Hepatocyte (in vitro differentiated cells): Measurements from ENCODE around the gene MMP20. TPM values are rescaled to one million over a fixed set of nuclear protein-coding genes. Genes with fewer than 3 reads are reported as not detected.

Experiments used
- DNase-seq: peaks from one replicate; pipeline ENCODE4 v3.0.0-alpha.2; 2016; ENCODE audit warnings: low spot score
- H2AFZ ChIP-seq: fragments of 200-600 bp; sonication (generic); 2 replicates; pipeline ENCODE4 v1.6.0; 2016; ENCODE audit warnings: antibody characterized with exemption, mild to moderate bottlenecking
- H3K27ac ChIP-seq: fragments of 200-600 bp; sonication (generic); 2 replicates; pipeline ENCODE4 v1.5.1; 2016; ENCODE audit warnings: mild to moderate bottlenecking
- H3K27me3 ChIP-seq: fragments of 200-600 bp; sonication (generic); 2 replicates; pipeline ENCODE4 v1.6.1; 2016
- H3K36me3 ChIP-seq: fragments of 200-600 bp; sonication (generic); replicated peaks from 2 replicates; pipeline ENCODE4 v1.5.1; 2016; ENCODE audit warnings: low read depth; ENCODE audit not compliant: insufficient read depth
- H3K4me1 ChIP-seq: fragments of 200-600 bp; sonication (generic); 2 replicates; pipeline ENCODE4 v1.5.1; 2016; ENCODE audit warnings: mild to moderate bottlenecking, moderate library complexity; ENCODE audit not compliant: insufficient read depth
- H3K4me2 ChIP-seq: fragments of 200-600 bp; sonication (generic); 2 replicates; pipeline ENCODE4 v1.6.0; 2016
- H3K4me3 ChIP-seq: fragments of 200-600 bp; sonication (generic); 2 replicates; pipeline ENCODE4 v1.5.1; 2016; ENCODE audit warnings: mild to moderate bottlenecking
- H3K79me2 ChIP-seq: fragments of 200-600 bp; sonication (generic); 2 replicates; pipeline ENCODE4 v1.6.0; 2017; ENCODE audit warnings: mild to moderate bottlenecking
- H3K9me2 ChIP-seq: fragments of 200-600 bp; sonication (generic); replicated peaks from 2 replicates; pipeline ENCODE4 v1.6.0; 2017; ENCODE audit warnings: mild to moderate bottlenecking; ENCODE audit not compliant: insufficient read depth
- H3K9me3 ChIP-seq: fragments of 200-600 bp; sonication (generic); 2 replicates; pipeline ENCODE4 v1.5.1; 2016; ENCODE audit warnings: low read depth, mild to moderate bottlenecking
- H4K20me1 ChIP-seq: fragments of 200-600 bp; sonication (generic); 2 replicates; pipeline ENCODE4 v1.6.0; 2016; ENCODE audit warnings: mild to moderate bottlenecking; ENCODE audit not compliant: insufficient read depth, poor library complexity, severe bottlenecking
- EZH2 ChIP-seq: fragments of 200-600 bp; sonication (generic); IDR thresholded peaks from 2 replicates; pipeline ENCODE4 v1.6.1; 2016; ENCODE audit warnings: antibody characterized with exemption, mild to moderate bottlenecking, borderline replicate concordance
- EZH2phosphoT487 ChIP-seq: fragments of 200-600 bp; sonication (generic); IDR thresholded peaks from one replicate; pipeline ENCODE4 v1.6.1; 2018; ENCODE audit warnings: antibody characterized with exemption, mild to moderate bottlenecking, low read depth, moderate library complexity; ENCODE audit not compliant: unreplicated experiment, severe bottlenecking
- WGBS: methylation state at CpG from one replicate; pipeline ENCODE4 v1.1.6; 2016; ENCODE audit warnings: low lambda C conversion rate; ENCODE audit errors: missing lambda C conversion rate; 5-methylcytosine and 5-hydroxymethylcytosine counted together
- polyA plus RNA-seq: library from polyadenylated mRNA; unstranded; fragments of >200 nt; fragmentation: Nextera tagmentation; extraction: Ambion mirVana; gene quantifications from 2 replicates; pipeline ENCODE4 v1.2.1, GENCODE V29; 2016
- total RNA-seq: library from RNA; depleted of rRNA; stranded (reverse); fragments of >200 nt; gene quantifications from 2 replicates; pipeline ENCODE4 v1.2.3, GENCODE V29; 2014
- TF ChIP-seq, protein P1 (sequence below): fragments of 200-600 bp; sonication (generic); IDR thresholded peaks from 2 replicates; pipeline ENCODE4 v1.5.1; 2016; ENCODE audit warnings: antibody characterized with exemption, mild to moderate bottlenecking; ENCODE audit not compliant: poor library complexity

MMP20 gene
- total and polyA plus RNA-seq, 2 experiments from 2014 or later, result not detected

GRCh38 chr11:102568851-102569250, 56.3 kb downstream of the MMP20 start:
- H4K20me1 ChIP-seq, result no peaks in the 10 kb centered on the region
- no peak overlapping the region for H3K4me3 ChIP-seq
- no peaks in the 10 kb centered on the region for H3K79me2 ChIP-seq
- no peaks in the 10 kb centered on the region for H3K9me3 ChIP-seq
- DNase-seq, result no peak
- no peak overlapping the region for H3K27ac ChIP-seq
- no peaks in the 10 kb centered on the region for H3K9me2 ChIP-seq
- no peak overlapping the region for H2AFZ ChIP-seq
- 65% methylated on average over 3 of the region's 3 CpGs for WGBS
- no peak overlapping the region for H3K4me2 ChIP-seq
- no peaks in the 10 kb centered on the region for H3K27me3 ChIP-seq
- H3K4me1 ChIP-seq, result no peaks in the 10 kb centered on the region
- TF ChIP-seq, protein P1, sequence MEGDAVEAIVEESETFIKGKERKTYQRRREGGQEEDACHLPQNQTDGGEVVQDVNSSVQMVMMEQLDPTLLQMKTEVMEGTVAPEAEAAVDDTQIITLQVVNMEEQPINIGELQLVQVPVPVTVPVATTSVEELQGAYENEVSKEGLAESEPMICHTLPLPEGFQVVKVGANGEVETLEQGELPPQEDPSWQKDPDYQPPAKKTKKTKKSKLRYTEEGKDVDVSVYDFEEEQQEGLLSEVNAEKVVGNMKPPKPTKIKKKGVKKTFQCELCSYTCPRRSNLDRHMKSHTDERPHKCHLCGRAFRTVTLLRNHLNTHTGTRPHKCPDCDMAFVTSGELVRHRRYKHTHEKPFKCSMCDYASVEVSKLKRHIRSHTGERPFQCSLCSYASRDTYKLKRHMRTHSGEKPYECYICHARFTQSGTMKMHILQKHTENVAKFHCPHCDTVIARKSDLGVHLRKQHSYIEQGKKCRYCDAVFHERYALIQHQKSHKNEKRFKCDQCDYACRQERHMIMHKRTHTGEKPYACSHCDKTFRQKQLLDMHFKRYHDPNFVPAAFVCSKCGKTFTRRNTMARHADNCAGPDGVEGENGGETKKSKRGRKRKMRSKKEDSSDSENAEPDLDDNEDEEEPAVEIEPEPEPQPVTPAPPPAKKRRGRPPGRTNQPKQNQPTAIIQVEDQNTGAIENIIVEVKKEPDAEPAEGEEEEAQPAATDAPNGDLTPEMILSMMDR, result no peak
- no peak for TF ChIP-seq EZH2phosphoT487
- no peak for TF ChIP-seq EZH2
- H3K36me3 ChIP-seq, result no peaks in the 10 kb centered on the region

- TF ChIP-seq, protein P1, result no peak
- no peak for TF ChIP-seq EZH2phosphoT487
- no peak for TF ChIP-seq EZH2
- H3K9me2 ChIP-seq, result no peaks in the 10 kb centered on the region
- no peak overlapping the region for H3K27ac ChIP-seq
- no peaks in the 10 kb centered on the region for H4K20me1 ChIP-seq
- H3K4me3 ChIP-seq, result no peak overlapping the region
- H3K9me3 ChIP-seq, result no peaks in the 10 kb centered on the region
- no peaks in the 10 kb centered on the region for H3K4me1 ChIP-seq
- H2AFZ ChIP-seq, result no peak overlapping the region
- no peaks in the 10 kb centered on the region for H3K79me2 ChIP-seq
- no peak overlapping the region for H3K4me2 ChIP-seq
- no peak for DNase-seq
- WGBS, result 85% methylated on average over 1 of the region's 1 CpG
- H3K27me3 ChIP-seq, result no peaks in the 10 kb centered on the region
- no peaks in the 10 kb centered on the region for H3K36me3 ChIP-seq
These were observed 59.0 kb downstream of the MMP20 start for GRCh38 chr11:102566112-102566511.

- H3K9me3 ChIP-seq, result no peaks in the 10 kb centered on the region
- no peak overlapping the region for H2AFZ ChIP-seq
- H3K9me2 ChIP-seq, result no peaks in the 10 kb centered on the region
- no peaks in the 10 kb centered on the region for H4K20me1 ChIP-seq
- WGBS, result 52% methylated on average over 2 of the region's 2 CpGs
- H3K27ac ChIP-seq, result no peak overlapping the region
- peak; percentile 56 for DNase-seq
- no peak overlapping the region for H3K4me3 ChIP-seq
- H3K36me3 ChIP-seq, result no peaks in the 10 kb centered on the region
- H3K4me2 ChIP-seq, result no peak overlapping the region
- no peaks in the 10 kb centered on the region for H3K27me3 ChIP-seq
- H3K79me2 ChIP-seq, result no peaks in the 10 kb centered on the region
- no peaks in the 10 kb centered on the region for H3K4me1 ChIP-seq
- TF ChIP-seq EZH2 (no peak), EZH2phosphoT487 (peak; percentile 77)
- TF ChIP-seq, protein P1, result no peak
These were observed 61.0 kb downstream of the MMP20 start for GRCh38 chr11:102564110-102564509.

DNA sequence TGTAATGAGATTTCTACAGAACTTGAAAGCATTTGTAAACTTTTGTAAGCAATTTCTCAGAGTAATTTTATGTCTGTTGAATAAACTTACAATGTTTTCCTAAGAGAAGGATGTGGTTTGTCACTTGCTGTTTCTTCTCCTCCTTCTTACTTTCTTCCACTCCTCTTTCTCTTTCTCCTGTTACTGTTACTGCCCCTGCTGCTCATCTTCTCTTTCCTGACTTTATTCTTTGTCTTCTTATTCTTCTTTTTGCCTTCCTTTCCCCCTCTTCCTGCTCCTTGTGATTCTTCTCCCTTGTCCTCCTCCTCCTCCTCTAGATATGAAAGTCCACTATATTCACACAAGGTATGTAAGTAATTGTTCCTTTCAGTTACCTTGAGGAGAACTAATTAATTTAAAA, 63.5 kb downstream of the MMP20 start:
- no peak overlapping the region for H3K27ac ChIP-seq
- H3K9me2 ChIP-seq, result no peaks in the 10 kb centered on the region
- H3K36me3 ChIP-seq, result no peaks in the 10 kb centered on the region
- H3K4me3 ChIP-seq, result no peak overlapping the region
- no peaks in the 10 kb centered on the region for H3K27me3 ChIP-seq
- no peaks in the 10 kb centered on the region for H3K79me2 ChIP-seq
- H2AFZ ChIP-seq, result no peak overlapping the region
- H3K9me3 ChIP-seq, result no peaks in the 10 kb centered on the region
- TF ChIP-seq EZH2 (no peak), EZH2phosphoT487 (no peak)
- TF ChIP-seq, protein P1, result no peak
- no peak for DNase-seq
- H3K4me1 ChIP-seq, result no peaks in the 10 kb centered on the region
- H4K20me1 ChIP-seq, result no peaks in the 10 kb centered on the region
- no peak overlapping the region for H3K4me2 ChIP-seq
